ENCODE measurements around the gene SHROOM4. TPM values are rescaled to one million over a fixed set of nuclear protein-coding genes. Genes with fewer than 3 reads are reported as not detected.

Gene SHROOM4
- total and polyA plus RNA-seq, 2 of the 13 experiments (the other 11 are each of a cell fraction or from before 2014, with no cell fraction given): 0.08 to 0.18 TPM

- H3K9ac ChIP-seq (ENCODE audit: insufficient read depth, low read depth, low read length): no peak overlapping the region
- ATAC-seq: no peak
- no peak overlapping the region for H3K4me3 ChIP-seq (replicated peaks in 1 of 3; ENCODE audit: insufficient read depth in 1 of 3, low read depth in 2 of 3, low read length in 3 of 3)
- no peaks in the 10 kb centered on the region for H3K27me3 ChIP-seq (ENCODE audit: control insufficient read depth in 1 of 2, insufficient read depth in 2 of 2, low read length in 2 of 2)
- H3K4me2 ChIP-seq (ENCODE audit: low read depth, low read length): no peak overlapping the region
- H3K36me3 ChIP-seq (replicated peaks in 1 of 2; ENCODE audit: control insufficient read depth in 1 of 2, insufficient read depth in 2 of 2, low read length in 2 of 2): no peaks in the 10 kb centered on the region
- in situ Hi-C loops (cut with HindIII; ENCODE audit: extremely low pct_ligation_motif_present, low pct_unique_long_range_greater_than_20kb): no loop called here
- no TSS peak for BruUV-seq (replicated peaks)
- TF ChIP-seq U2AF2 (IDR thresholded peaks at IDR 0.05; ENCODE audit: low read depth, low read length): no peak
- no peak for TF ChIP-seq CREB1 (IDR thresholded peaks at IDR 0.05)
- no peak for TF ChIP-seq CREB1 (CRISPR knock-in tag; IDR thresholded peaks at IDR 0.05)
- TF ChIP-seq ZNF660 (CRISPR knock-in tag; IDR thresholded peaks at IDR 0.05; ENCODE audit: borderline replicate concordance, low read depth): no peak
- no peak for TF ChIP-seq ZSCAN29 (CRISPR knock-in tag; conservative IDR thresholded peaks at IDR 0.05)
- TF ChIP-seq ZNF3 (CRISPR knock-in tag; IDR thresholded peaks at IDR 0.05): no peak
- no peak for TF ChIP-seq FLYWCH1 (CRISPR knock-in tag; IDR thresholded peaks at IDR 0.05)
- no peak for TF ChIP-seq ZNF335 (CRISPR knock-in tag; IDR thresholded peaks at IDR 0.05)
- no peak for TF ChIP-seq CERS6 (CRISPR knock-in tag; IDR thresholded peaks at IDR 0.05)
- TF ChIP-seq ARNT2 (CRISPR knock-in tag; IDR thresholded peaks at IDR 0.05; ENCODE audit: low read depth): no peak
- TF ChIP-seq ZFP91 (CRISPR knock-in tag; IDR thresholded peaks at IDR 0.05; ENCODE audit: borderline replicate concordance): no peak
- CTCF ChIA-PET (ENCODE audit: low intra/inter-chr PET ratio, low total read pairs): no interaction called here
- no peak for FAIRE-seq
- no peaks in the 10 kb centered on the region for H4K20me1 ChIP-seq (ENCODE audit: insufficient read depth, low read length)
- no peaks in the 10 kb centered on the region for H3K4me1 ChIP-seq (ENCODE audit: insufficient read depth, low read length)
- H3K9me3 ChIP-seq (ENCODE audit: low read length): no peaks in the 10 kb centered on the region
- no peak overlapping the region for H3K27ac ChIP-seq (ENCODE audit: extremely low read length, insufficient read depth, low read length)
- WGBS (ENCODE audit: low lambda C conversion rate): 91% methylated on average over 2 of the region's 2 CpGs
- H3K79me2 ChIP-seq (ENCODE audit: insufficient read depth, low read length): no peaks in the 10 kb centered on the region
- POLR2A ChIA-PET: no interaction called here
- no peak for DNase-seq (ENCODE audit: low spot score)
- no peak overlapping the region for H2AFZ ChIP-seq (ENCODE audit: low read length)
- intact Hi-C loops (cut with micrococcal nuclease; ENCODE audit: unreplicated experiment): no loop called here
These were observed 77.3 kb downstream of the SHROOM4 start for GRCh38 chrX:50736656-50737055.

All from HepG2 (cell line).